GM12892 (cell line): Measurements from ENCODE around the gene METTL21C.

ENCODE experiments used
- DNase-seq: peaks from one replicate; pipeline ENCODE4 v3.0.0; 2011; ENCODE audit not compliant: insufficient read length
- FAIRE-seq: peaks from 2 replicates; lab custom pipeline; 2011; peaks lifted over from hg19 to GRCh38; lab: Jason Lieb, UNC
- POLR2A ChIP-seq: IDR thresholded peaks from 2 replicates; pipeline ENCODE4 v1.6.1; 2011; ENCODE audit warnings: low read depth, low read length, control low read depth
- POLR2AphosphoS5 ChIP-seq: IDR thresholded peaks from 2 replicates; pipeline ENCODE4 v1.6.1; 2011; ENCODE audit warnings: low read depth, low read length, control low read depth
- TAF1 ChIP-seq: IDR thresholded peaks from 2 replicates; pipeline ENCODE4 v1.6.1; 2011; ENCODE audit warnings: low read depth, mild to moderate bottlenecking, control low read depth, low read length, borderline replicate concordance

Gene METTL21C

DNA sequence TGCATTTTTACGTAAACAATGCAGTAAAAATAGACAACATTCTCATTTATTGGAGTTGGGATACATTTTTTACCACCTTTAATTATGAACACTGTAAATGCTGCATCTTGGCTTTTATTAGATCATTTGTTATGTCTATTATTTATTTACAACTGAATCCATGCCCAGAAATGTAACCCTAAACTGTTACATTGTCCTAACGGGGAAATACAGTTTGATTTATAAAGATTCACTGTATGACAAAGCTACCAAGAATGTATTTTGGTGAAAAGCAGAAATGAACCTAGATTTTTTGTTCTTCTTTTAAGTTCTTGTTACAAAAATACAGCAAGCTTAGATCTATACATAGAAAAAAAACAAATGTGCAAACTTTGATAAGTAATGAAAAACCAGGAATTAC is 1.1 kb downstream of the METTL21C start:
- FAIRE-seq (no peak), DNase-seq (no peak)
- TF ChIP-seq POLR2AphosphoS5 (no peak), TAF1 (no peak), POLR2A (no peak)

DNA sequence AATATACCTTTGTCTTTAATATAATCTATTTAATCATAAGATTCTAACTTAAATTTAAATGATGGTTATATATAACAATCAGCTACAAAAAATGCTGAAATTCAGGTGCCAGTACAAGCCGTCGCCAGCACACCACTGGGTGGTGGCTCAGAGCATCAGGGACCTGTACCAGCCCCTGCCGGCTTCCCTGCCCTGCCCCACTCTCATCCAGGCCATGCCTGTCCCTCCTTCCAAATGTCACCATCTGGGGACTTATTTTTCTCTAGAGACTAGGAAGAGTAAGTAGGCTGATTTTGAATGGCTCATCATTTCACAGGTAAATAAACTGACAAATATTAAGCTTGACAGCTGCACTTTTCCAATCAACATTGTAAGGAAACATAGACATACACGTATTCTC is 1.6 kb downstream of the METTL21C start:
- no peak for DNase-seq
- TF ChIP-seq POLR2AphosphoS5: no peak
- no peak for TF ChIP-seq POLR2A
- TF ChIP-seq TAF1: no peak
- no peak for FAIRE-seq

DNA sequence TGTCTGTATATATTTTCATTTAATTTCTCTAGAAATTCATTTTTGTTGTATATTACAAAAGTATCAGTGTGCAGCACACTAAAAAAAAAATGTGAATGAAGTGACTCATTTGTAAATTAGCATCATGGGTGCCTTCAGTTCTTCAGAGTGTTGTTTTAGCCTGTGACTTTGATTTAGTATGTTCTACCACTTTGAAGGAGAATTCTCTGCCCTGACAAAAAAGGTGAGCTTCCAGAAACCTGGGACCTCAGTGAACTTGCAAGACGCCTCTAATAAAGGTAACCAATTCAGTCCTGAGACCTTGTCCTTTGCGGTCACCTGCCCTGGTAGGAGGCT is 2.4 kb downstream of the METTL21C start:
- TF ChIP-seq POLR2A (no peak), POLR2AphosphoS5 (no peak), TAF1 (no peak)
- DNase-seq (no peak), FAIRE-seq (no peak)

DNA sequence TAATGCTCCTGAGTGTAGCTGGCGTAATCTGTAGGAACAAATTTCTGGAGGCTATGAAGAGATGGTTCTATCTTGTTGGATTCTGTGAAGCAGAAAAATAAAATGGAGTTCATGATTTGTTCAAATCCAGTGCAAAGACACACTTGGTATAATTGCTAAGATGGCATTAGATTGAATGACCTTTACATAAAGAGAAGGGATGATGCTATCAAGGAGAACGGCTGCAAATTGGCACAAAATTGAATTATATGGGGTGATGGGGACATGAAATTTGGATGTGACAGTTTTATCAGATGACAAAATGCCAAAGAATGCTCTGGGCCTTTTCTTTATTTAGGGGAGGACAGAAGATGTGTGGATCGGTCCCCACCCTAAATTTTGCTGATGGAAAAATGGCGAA is 4.0 kb downstream of the METTL21C start:
- no peak for DNase-seq
- FAIRE-seq: no peak
- TF ChIP-seq POLR2AphosphoS5 (no peak), POLR2A (no peak), TAF1 (no peak)

DNA sequence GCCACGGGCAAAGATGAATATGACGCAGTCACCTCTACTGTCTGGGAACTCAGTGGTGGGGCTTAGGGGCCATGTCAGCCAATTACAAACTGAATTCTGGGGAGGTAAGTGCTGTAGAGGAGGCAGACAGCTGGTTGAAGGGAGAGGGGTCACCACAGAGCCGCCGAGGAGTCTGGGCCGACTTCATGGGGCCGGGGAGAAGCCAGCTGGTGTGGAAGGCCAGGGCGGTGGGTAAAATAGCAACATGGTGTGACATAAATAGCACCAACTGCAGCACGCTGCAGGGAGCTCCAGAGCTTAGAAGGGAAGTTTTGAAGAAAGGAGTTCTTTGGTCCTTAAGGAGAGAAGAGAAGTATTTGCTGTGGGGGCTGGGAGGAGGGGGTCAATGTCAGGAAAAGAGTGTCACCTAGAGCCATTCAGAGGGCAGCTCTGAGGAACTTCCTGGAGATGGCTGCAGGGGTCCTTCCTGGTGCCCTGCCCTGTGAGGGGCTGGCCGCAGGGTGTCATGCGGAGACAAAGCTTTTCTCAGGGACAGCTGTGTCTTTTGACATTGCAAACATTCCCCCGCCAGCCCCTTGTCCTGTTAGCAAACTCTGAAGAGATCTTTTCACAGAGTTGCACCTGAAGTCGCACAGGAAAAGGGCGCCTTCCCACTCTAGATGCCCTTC is 6.4 kb downstream of the METTL21C start:
- DNase-seq (no peak), FAIRE-seq (no peak)
- TF ChIP-seq TAF1: no peak
- no peak for TF ChIP-seq POLR2A
- TF ChIP-seq POLR2AphosphoS5: no peak

DNA sequence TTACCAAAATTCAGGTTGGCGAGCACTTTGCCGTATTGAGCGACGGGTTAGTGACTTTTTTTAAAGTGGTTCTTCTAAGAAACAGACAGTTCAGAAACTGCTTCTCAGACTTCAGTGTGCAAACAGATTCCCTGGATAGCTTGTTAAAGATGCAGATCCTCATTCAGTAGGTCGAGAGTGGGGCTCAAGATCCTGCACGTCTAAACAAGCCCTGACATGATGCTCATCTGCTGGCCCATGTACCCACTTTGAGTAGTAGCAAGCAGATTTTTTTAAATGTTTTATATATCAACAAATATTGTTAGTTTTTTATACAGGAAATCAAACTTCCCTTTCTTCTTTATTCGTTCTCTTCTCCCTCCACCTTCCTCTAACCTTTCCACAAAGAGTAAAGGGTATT is 7.3 kb downstream of the METTL21C start:
- TF ChIP-seq TAF1 (no peak), POLR2A (no peak), POLR2AphosphoS5 (no peak)
- FAIRE-seq: no peak
- DNase-seq: no peak

DNA sequence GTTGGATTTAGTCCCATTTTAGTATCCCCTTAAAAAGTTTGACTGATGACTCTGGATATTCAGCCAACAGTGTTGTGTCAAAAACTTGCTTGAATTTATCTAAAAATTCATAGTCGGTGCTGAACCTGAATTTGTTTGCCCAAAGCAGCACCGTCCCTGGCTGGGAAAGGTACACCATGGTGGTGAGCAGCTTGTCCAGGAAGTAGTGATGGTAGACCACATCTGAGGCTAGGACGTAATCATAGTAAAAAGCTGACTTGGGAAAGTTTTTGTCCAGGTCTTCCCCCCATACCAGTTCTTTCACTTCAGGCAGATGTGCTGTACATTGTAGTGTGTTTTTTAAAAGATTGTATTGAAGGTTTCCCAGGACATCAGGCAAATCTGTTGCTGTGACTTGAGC is 8.8 kb downstream of the METTL21C start:
- DNase-seq: no peak
- TF ChIP-seq POLR2AphosphoS5: no peak
- no peak for TF ChIP-seq TAF1
- TF ChIP-seq POLR2A: no peak
- FAIRE-seq: no peak

DNA sequence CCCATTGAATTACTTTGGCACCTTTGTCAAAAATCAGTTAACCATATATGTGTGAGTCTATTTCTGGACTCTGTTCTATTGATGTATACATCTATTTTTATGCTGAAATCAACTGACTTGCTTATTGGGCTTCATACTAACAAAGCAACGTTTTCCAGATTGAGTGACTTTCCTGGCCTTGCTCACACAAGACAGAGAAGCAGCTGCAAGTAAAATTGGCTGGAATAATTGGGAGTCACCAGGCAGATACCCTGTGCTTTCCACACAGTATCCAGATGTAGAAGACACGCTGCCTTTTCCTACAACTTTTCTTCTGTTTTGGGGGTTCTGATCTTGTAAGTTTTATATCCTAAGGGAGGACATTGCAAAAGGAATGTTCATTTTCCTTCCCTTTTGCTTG is 11.2 kb downstream of the METTL21C start:
- DNase-seq: no peak
- FAIRE-seq: no peak

DNA sequence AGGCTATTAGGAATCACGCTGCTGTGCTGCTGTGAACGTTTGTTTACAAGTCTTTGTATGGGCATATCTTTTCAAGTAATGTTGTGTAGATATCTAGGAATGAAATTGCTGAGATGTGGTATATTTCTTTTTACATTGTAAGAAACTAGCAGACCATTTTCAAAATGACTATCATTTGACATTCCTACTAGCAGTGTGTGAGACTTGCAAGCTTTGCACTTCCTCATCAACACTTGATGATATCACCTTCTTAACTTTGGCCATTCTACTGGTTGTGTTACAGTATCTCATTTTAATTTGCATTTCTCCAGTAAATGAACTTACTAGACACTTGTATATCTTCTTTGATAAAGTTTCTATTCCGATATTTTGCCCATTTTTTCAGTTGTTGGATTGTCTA is 12.1 kb downstream of the METTL21C start:
- no peak for DNase-seq
- peak; percentile 5 for FAIRE-seq
- TF ChIP-seq POLR2A (no peak), TAF1 (no peak), POLR2AphosphoS5 (no peak)

More for the DNA sequence above, 11.2 kb downstream of the METTL21C start:
- TF ChIP-seq POLR2A (no peak), POLR2AphosphoS5 (no peak), TAF1 (no peak)

DNA sequence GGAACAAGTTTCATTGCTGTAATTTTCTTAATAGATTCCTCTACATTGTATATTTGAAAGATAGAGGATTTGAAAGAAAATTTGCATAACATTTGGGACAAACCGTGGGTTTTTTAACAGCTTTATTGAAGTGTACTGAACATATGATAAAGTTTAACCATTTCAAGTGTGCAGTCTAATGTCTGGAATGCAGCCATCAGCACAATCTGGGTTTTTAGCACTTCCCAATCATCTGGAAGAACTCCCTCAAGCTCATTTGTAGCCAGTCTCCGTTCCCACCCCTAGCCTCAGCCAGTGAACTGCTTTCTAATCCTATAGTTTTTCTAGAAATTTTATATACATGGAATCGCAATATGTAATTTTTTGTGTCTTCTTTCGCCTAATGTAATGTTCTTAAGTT is 12.6 kb downstream of the METTL21C start:
- no peak for FAIRE-seq
- no peak for DNase-seq
- no peak for TF ChIP-seq POLR2AphosphoS5
- no peak for TF ChIP-seq TAF1
- TF ChIP-seq POLR2A: no peak

GRCh38 chr13:102680842-102681740 is 13.8 kb downstream of the METTL21C start:
- FAIRE-seq: peak; percentile 40
- DNase-seq: no peak

GRCh38 chr13:102680133-102680717 is 14.6 kb downstream of the METTL21C start:
- no peak for FAIRE-seq
- no peak for TF ChIP-seq POLR2AphosphoS5
- TF ChIP-seq POLR2A: no peak
- TF ChIP-seq TAF1: no peak
- no peak for DNase-seq

More at GRCh38 chr13:102680842-102681740, 13.8 kb downstream of the METTL21C start:
- TF ChIP-seq POLR2A (no peak), TAF1 (no peak), POLR2AphosphoS5 (peak; percentile 61; the same call in 1 of the 2 replicates)
